K562 (cell line): ENCODE measurements around the gene EPHB2. TPM values are rescaled to one million over a fixed set of nuclear protein-coding genes. Genes with fewer than 3 reads are reported as not detected.

Experiments
- ATAC-seq: fragments of 200-7000 bp; cut with Tn5 transposase; 3 replicates; pipeline ENCODE4 v1.9.1; 2020; ENCODE audit warnings: moderate library complexity
- BruUV-seq: library from RNA; stranded (reverse); fragments of 400-500 nt; replicated peaks from 2 replicates; lab custom pipeline; 2021; lab: Mats Ljungman, UMichigan
- CTCF ChIA-PET: fragments of 300-600 bp; formaldehyde crosslinking; extraction: SDS; loops from one replicate; lab custom pipeline; 2021; ENCODE audit warnings: low intra/inter-chr PET ratio; lab: Yijun Ruan, JAX
- POLR2A ChIA-PET: fragments of 300-600, 350-650 bp; sonication (Branson Sonifier 250); formaldehyde crosslinking; extraction: SDS; loops from one replicate; lab custom pipeline; 2021; ENCODE audit warnings: antibody characterized with exemption, inconsistent platforms; lab: Yijun Ruan, JAX
- DNase-seq, 4 experiments: peaks; one replicate each; pipeline versions ENCODE4 v3.0.0 to v3.0.0-alpha.2; 2011 to 2018; ENCODE audit warnings: low spot score in 3 of 4, mixed read lengths in 3 of 4; ENCODE audit errors: extremely low read depth in 1 of 4
- FAIRE-seq: peaks from 2 replicates; lab custom pipeline; 2011; peaks lifted over from hg19 to GRCh38; lab: Jason Lieb, UNC
- H2AFZ ChIP-seq: 2 replicates; pipeline ENCODE4 v1.6.0; 2011; ENCODE audit warnings: low read depth, low read length, control low read depth, inconsistent platforms
- H3K27ac ChIP-seq: fragments of 200-600 bp; 3 replicates; pipeline ENCODE4 v1.8.0; 2011; ENCODE audit warnings: low read depth, mild to moderate bottlenecking, control low read depth, inconsistent platforms, low read length, moderate library complexity, mixed read lengths; ENCODE audit errors: extremely low read depth
- H3K27me3 ChIP-seq, 2 experiments: fragments of 300-600 bp in 1 of 2; 2 replicates in 1 of 2; 3 replicates in 1 of 2; pipeline versions ENCODE4 v1.6.0 to v1.8.0; 2011; ENCODE audit warnings: inconsistent platforms in 2 of 2, low read length in 2 of 2, mild to moderate bottlenecking in 1 of 2, mixed read lengths in 1 of 2, moderate library complexity in 1 of 2; ENCODE audit not compliant: control insufficient read depth in 2 of 2, insufficient read depth in 2 of 2
- H3K36me3 ChIP-seq: fragments of 300-600 bp; 3 replicates; pipeline ENCODE4 v1.8.0; 2011; ENCODE audit warnings: mild to moderate bottlenecking, low read length, inconsistent platforms; ENCODE audit not compliant: control insufficient read depth, insufficient read depth
- H3K4me1 ChIP-seq, 2 experiments: fragments of 200-600 bp in 1 of 2; replicated peaks in 1 of 2; 2 replicates in 1 of 2; 3 replicates in 1 of 2; pipeline versions ENCODE4 v1.5.1 to v1.8.0; 2011; ENCODE audit warnings: inconsistent platforms in 2 of 2, low read length in 2 of 2, mild to moderate bottlenecking in 1 of 2, mixed read lengths in 1 of 2, moderate library complexity in 1 of 2; ENCODE audit not compliant: control insufficient read depth in 2 of 2, insufficient read depth in 2 of 2
- H3K4me2 ChIP-seq: 2 replicates; pipeline ENCODE4 v1.6.1; 2011; ENCODE audit warnings: low read length, control low read depth, inconsistent platforms, mixed read lengths; ENCODE audit not compliant: insufficient read depth
- H3K4me3 ChIP-seq: fragments of 200-600 bp; sonication (generic), shearing (Covaris generic); 2 replicates; pipeline ENCODE4 v1.5.1; 2016; ENCODE audit warnings: control low read depth, inconsistent platforms
- H3K79me2 ChIP-seq: fragments of 200-600 bp; 3 replicates; pipeline ENCODE4 v1.8.0; 2011; ENCODE audit warnings: low read length, inconsistent platforms; ENCODE audit not compliant: control insufficient read depth, insufficient read depth
- H3K9ac ChIP-seq, 2 experiments: 2 replicates each; pipeline versions ENCODE4 v1.6.0 to v1.6.1; 2011; ENCODE audit warnings: low read depth in 2 of 2, low read length in 2 of 2, control low read depth in 1 of 2, inconsistent platforms in 1 of 2, mild to moderate bottlenecking in 1 of 2, mixed read lengths in 1 of 2; ENCODE audit not compliant: insufficient read depth in 1 of 2
- H3K9me1 ChIP-seq: one replicate; pipeline ENCODE4 v1.6.0; 2011; ENCODE audit warnings: inconsistent platforms, mild to moderate bottlenecking, low read length, moderate library complexity; ENCODE audit not compliant: control insufficient read depth, insufficient read depth
- H3K9me3 ChIP-seq: replicated peaks from 2 replicates; pipeline ENCODE4 v1.5.1; 2011; ENCODE audit warnings: low read depth, low read length, inconsistent platforms; ENCODE audit not compliant: control insufficient read depth, insufficient read depth
- H4K20me1 ChIP-seq: replicated peaks from 2 replicates; pipeline ENCODE4 v1.6.1; 2011; ENCODE audit warnings: low read length, inconsistent platforms, mixed read lengths; ENCODE audit not compliant: control insufficient read depth, insufficient read depth
- CHD2 ChIP-seq: IDR thresholded peaks from 2 replicates; pipeline ENCODE4 v1.6.1; 2011; ENCODE audit warnings: low read depth, low read length
- ELF2 ChIP-seq: fragments of 250-450 bp; sonication (Bioruptor Pico); IDR thresholded peaks from 2 replicates; pipeline ENCODE4 v1.5.0; 2021; ENCODE audit warnings: mild to moderate bottlenecking
- ELF4 ChIP-seq: fragments of 450-650 bp; formaldehyde crosslinking; IDR thresholded peaks from 2 replicates; pipeline ENCODE4 v1.4.0; 2022; ENCODE audit warnings: missing genetic modification characterization
- GATA2 ChIP-seq: sonication (generic); formaldehyde crosslinking; IDR thresholded peaks from 2 replicates; pipeline ENCODE4 v1.4.0; 2020; ENCODE audit warnings: mild to moderate bottlenecking, missing genetic modification reagents
- KAT8 ChIP-seq: fragments of 450-650 bp; IDR thresholded peaks from 2 replicates; pipeline ENCODE4 v1.6.1; 2016; ENCODE audit warnings: low read depth, mild to moderate bottlenecking
- LEF1 ChIP-seq: fragments of 450-650 bp; IDR thresholded peaks from 2 replicates; pipeline ENCODE4 v1.6.1; 2016; ENCODE audit warnings: mild to moderate bottlenecking
- PHTF2 ChIP-seq: fragments of 250-450 bp; sonication (Bioruptor Pico); IDR thresholded peaks from 2 replicates; pipeline ENCODE4 v1.5.0; 2021; ENCODE audit warnings: mild to moderate bottlenecking
- RAD21 ChIP-seq, 2 experiments: fragments of 250-450 bp in 1 of 2; fragments of 450-650 bp in 1 of 2; sonication (Bioruptor Pico) in 1 of 2; formaldehyde crosslinking in 1 of 2; IDR thresholded peaks in 1 of 2; conservative IDR thresholded peaks in 1 of 2; 2 replicates each; pipeline versions ENCODE4 v1.4.0 to v1.8.0; 2020 to 2022; ENCODE audit warnings: mild to moderate bottlenecking in 2 of 2, moderate library complexity in 1 of 2
- SAP30 ChIP-seq: fragments of 200-600 bp; sonication (generic); IDR thresholded peaks from 2 replicates; pipeline ENCODE4 v1.6.1; 2012; ENCODE audit warnings: borderline replicate concordance, low read depth, mild to moderate bottlenecking, moderate library complexity, low read length, control low read depth, inconsistent platforms; ENCODE audit not compliant: insufficient read depth, poor library complexity, severe bottlenecking
- SLC30A9 ChIP-seq: fragments of 250-450 bp; sonication (Bioruptor Pico); IDR thresholded peaks from 2 replicates; pipeline ENCODE4 v1.8.0; 2022; ENCODE audit warnings: mild to moderate bottlenecking, moderate library complexity
- SRSF1 ChIP-seq: fragments of 200-400 bp; formaldehyde crosslinking; IDR thresholded peaks from 2 replicates; pipeline ENCODE4 v1.6.1; 2017; ENCODE audit warnings: mild to moderate bottlenecking, low read depth, low read length, moderate library complexity
- ZFP30 ChIP-seq: fragments of 250-450 bp; sonication (Bioruptor Pico); IDR thresholded peaks from 2 replicates; pipeline ENCODE4 v1.8.0; 2022; ENCODE audit warnings: moderate library complexity, mild to moderate bottlenecking, inconsistent platforms, borderline replicate concordance
- ZNF584 ChIP-seq: fragments of 200-800 bp; sonication (Bioruptor generic); IDR thresholded peaks from 2 replicates; pipeline ENCODE4 v1.6.1; 2016; ENCODE audit warnings: low read depth, mild to moderate bottlenecking, missing genetic modification characterization, missing compliant biosample characterization
- ZNF668 ChIP-seq: fragments of 250-450 bp; sonication (Bioruptor Pico); IDR thresholded peaks from 2 replicates; pipeline ENCODE4 v1.8.0; 2022; ENCODE audit warnings: mild to moderate bottlenecking, inconsistent platforms
- WGBS: fragments of 100-300 bp; shearing (Covaris generic); methylation state at CpG from one replicate; pipeline ENCODE4 v1.1.6; 2016; ENCODE audit warnings: low coverage, mixed read lengths; ENCODE audit not compliant: insufficient coverage; ENCODE audit errors: missing lambda C conversion rate; 5-methylcytosine and 5-hydroxymethylcytosine counted together
- in situ Hi-C: fragments of 300-500 bp; cut with MboI; formaldehyde crosslinking; loops from 4 replicates; pipeline ENCODE4 v1.15.0; 2018; ENCODE audit warnings: inconsistent platforms, mixed read lengths
- intact Hi-C: fragments of 100-400 bp; cut with micrococcal nuclease; formaldehyde crosslinking; loops from 2 replicates; pipeline ENCODE4 v1.14.2; 2022
- polyA plus RNA-seq, 8 experiments: library from polyadenylated mRNA; depleted of rRNA in 4 of 8; stranded (reverse) in 5 of 8; unstranded in 3 of 8; fragments of >200 nt; fragmentation: Nextera tagmentation in 2 of 8; fragmentation: Illumina TruSeq in 1 of 8; extraction: Ambion mirVana in 2 of 8; extraction: Trizol in 1 of 8; gene quantifications; 2 replicates each; pipeline versions ENCODE4 v1.2.1 to v1.2.3, GENCODE V29; 2011 to 2014; ENCODE audit warnings: inconsistent platforms in 1 of 8, missing spikeins in 1 of 8
- total RNA-seq, 7 experiments: library from RNA; depleted of rRNA in 6 of 7; stranded (reverse); fragments of >200 nt in 6 of 7; fragmentation: Illumina TruSeq in 2 of 7; extraction: Trizol in 2 of 7; gene quantifications; 2 replicates each; pipeline versions ENCODE4 v1.2.1 to v1.2.3, GENCODE V29; 2011 to 2021; ENCODE audit warnings: low replicate concordance in 1 of 7
- TF ChIP-seq, protein P1 (sequence below), 2 experiments: fragments of 450-650 bp; IDR thresholded peaks; 2 replicates each; pipeline ENCODE4 v1.6.1; 2018; ENCODE audit warnings: mild to moderate bottlenecking in 2 of 2, low read depth in 1 of 2; ENCODE audit not compliant: partially characterized antibody in 2 of 2

The EPHB2 gene
- total and polyA plus RNA-seq, 9 of the 15 experiments (the other 6 are each of a cell fraction or from before 2014, with no cell fraction given) = not detected

GRCh38 chr1:22841142-22841541, 130.5 kb downstream of the EPHB2 start:
- POLR2A ChIA-PET = no interaction called here
- FAIRE-seq = no peak
- ATAC-seq = no peak

GRCh38 chr1:22841860-22842281, 131.2 kb downstream of the EPHB2 start:
- no TSS peak for BruUV-seq
- H3K9me1 ChIP-seq = peaks cover 3% of the 10 kb centered on the region
- H3K4me3 ChIP-seq = no peak overlapping the region
- no peaks in the 10 kb centered on the region for H3K9me3 ChIP-seq
- H3K4me2 ChIP-seq = no peak overlapping the region
- no peaks in the 10 kb centered on the region for H3K4me1 ChIP-seq
- 0 out of 2 replicates have a peak, but pooled peaks cover 3% of the 10 kb centered on the region for H4K20me1 ChIP-seq
- FAIRE-seq (no peak), ATAC-seq (no peak), DNase-seq (no peak)
- in situ Hi-C loops (no loop called here), intact Hi-C loops (no loop called here)
- no peaks in the 10 kb centered on the region for H3K79me2 ChIP-seq
- ChIA-PET CTCF (no interaction called here), POLR2A (no interaction called here)
- H3K9ac ChIP-seq = no peak overlapping the region
- H3K36me3 ChIP-seq = no peaks in the 10 kb centered on the region
- 4% methylated on average over 8 of the region's 8 CpGs for WGBS
- H2AFZ ChIP-seq = no peak overlapping the region
- H3K27ac ChIP-seq = no peak overlapping the region
- H3K27me3 ChIP-seq = peaks cover 33 to 71% of the 10 kb centered on the region in 2 experiments
- TF ChIP-seq, protein P1, sequence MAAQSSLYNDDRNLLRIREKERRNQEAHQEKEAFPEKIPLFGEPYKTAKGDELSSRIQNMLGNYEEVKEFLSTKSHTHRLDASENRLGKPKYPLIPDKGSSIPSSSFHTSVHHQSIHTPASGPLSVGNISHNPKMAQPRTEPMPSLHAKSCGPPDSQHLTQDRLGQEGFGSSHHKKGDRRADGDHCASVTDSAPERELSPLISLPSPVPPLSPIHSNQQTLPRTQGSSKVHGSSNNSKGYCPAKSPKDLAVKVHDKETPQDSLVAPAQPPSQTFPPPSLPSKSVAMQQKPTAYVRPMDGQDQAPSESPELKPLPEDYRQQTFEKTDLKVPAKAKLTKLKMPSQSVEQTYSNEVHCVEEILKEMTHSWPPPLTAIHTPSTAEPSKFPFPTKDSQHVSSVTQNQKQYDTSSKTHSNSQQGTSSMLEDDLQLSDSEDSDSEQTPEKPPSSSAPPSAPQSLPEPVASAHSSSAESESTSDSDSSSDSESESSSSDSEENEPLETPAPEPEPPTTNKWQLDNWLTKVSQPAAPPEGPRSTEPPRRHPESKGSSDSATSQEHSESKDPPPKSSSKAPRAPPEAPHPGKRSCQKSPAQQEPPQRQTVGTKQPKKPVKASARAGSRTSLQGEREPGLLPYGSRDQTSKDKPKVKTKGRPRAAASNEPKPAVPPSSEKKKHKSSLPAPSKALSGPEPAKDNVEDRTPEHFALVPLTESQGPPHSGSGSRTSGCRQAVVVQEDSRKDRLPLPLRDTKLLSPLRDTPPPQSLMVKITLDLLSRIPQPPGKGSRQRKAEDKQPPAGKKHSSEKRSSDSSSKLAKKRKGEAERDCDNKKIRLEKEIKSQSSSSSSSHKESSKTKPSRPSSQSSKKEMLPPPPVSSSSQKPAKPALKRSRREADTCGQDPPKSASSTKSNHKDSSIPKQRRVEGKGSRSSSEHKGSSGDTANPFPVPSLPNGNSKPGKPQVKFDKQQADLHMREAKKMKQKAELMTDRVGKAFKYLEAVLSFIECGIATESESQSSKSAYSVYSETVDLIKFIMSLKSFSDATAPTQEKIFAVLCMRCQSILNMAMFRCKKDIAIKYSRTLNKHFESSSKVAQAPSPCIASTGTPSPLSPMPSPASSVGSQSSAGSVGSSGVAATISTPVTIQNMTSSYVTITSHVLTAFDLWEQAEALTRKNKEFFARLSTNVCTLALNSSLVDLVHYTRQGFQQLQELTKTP (IDR thresholded peaks at IDR 0.05; ENCODE audit: low read depth in 1 of 2, partially characterized antibody in 2 of 2) = no peak
- TF ChIP-seq ZFP30 (CRISPR knock-in tag) (no peak), KAT8 (no peak), CHD2 (no peak), SRSF1 (no peak), LEF1 (no peak), ZNF668 (CRISPR knock-in tag) (no peak)

More at GRCh38 chr1:22841142-22841541, 130.5 kb downstream of the EPHB2 start:
- no TSS peak for BruUV-seq
- no peaks in the 10 kb centered on the region for H3K9me3 ChIP-seq
- intact Hi-C loops = no loop called here
- WGBS = 0% methylated on average over 3 of the region's 3 CpGs
- no peaks in the 10 kb centered on the region for H3K79me2 ChIP-seq
- H3K4me2 ChIP-seq = no peak overlapping the region
- H3K4me1 ChIP-seq = no peaks in the 10 kb centered on the region
- H3K9ac ChIP-seq = no peak overlapping the region; a peak in 1 of 4 replicates
- H2AFZ ChIP-seq = no peak overlapping the region
- H3K27ac ChIP-seq = no peak overlapping the region
- DNase-seq = no peak
- 0 out of 2 replicates have a peak, but pooled peaks cover 3% of the 10 kb centered on the region for H4K20me1 ChIP-seq
- peaks cover 3% of the 10 kb centered on the region for H3K9me1 ChIP-seq
- H3K27me3 ChIP-seq = peaks cover 33 to 71% of the 10 kb centered on the region in 2 experiments; a peak in 4 of 5 replicates
- TF ChIP-seq SLC30A9 (CRISPR knock-in tag) (no peak), RAD21 (CRISPR knock-in tag; conservative IDR thresholded peaks at IDR 0.05 in 1 of 2, IDR thresholded peaks at IDR 0.05 in 1 of 2) (no peak), ELF4 (CRISPR knock-in tag) (no peak), ELF2 (CRISPR knock-in tag) (no peak), ZNF584 (CRISPR knock-in tag) (no peak), SRSF1 (no peak), GATA2 (CRISPR knock-in tag) (no peak), PHTF2 (CRISPR knock-in tag) (no peak), SAP30 (no peak)
- TF ChIP-seq, all 486 proteins: peak for 0
- in situ Hi-C loops = no loop called here
- CTCF ChIA-PET = no interaction called here
- H3K36me3 ChIP-seq = no peaks in the 10 kb centered on the region
- H3K4me3 ChIP-seq = no peak overlapping the region
